KG1 (cell line): Measurements from ENCODE around the gene ATXN1L.
"Not testable (repeated sequence)": the region's sequence is repeated elsewhere in the genome, so short reads cannot be mapped to it uniquely, and the experiment has no call there.

Experiments
- DNase-seq: peaks from one replicate; lab custom pipeline; 2025; lab: John Stamatoyannopoulos, UW

Gene ATXN1L

DNA sequence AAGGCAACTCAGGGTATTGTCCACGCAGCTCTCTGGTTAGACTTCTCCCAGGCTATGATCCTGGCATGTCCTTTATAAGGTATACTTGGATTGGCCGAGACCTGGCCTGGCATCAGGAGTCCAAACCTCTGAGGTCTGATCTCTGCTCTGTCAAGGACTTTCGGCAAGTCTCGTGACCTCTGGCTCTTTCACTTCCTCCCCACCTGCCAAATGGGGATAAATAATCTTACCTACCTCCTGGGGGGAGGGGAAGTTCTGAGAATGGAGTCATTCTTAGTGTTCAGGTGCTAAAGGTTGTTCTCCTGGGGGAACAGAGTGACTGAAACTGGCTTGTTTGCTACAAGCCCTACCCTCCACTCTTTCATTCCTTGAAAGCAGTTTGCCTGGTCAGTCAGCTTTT, 7.6 kb downstream of the ATXN1L start:
- DNase-seq = no peak

DNA sequence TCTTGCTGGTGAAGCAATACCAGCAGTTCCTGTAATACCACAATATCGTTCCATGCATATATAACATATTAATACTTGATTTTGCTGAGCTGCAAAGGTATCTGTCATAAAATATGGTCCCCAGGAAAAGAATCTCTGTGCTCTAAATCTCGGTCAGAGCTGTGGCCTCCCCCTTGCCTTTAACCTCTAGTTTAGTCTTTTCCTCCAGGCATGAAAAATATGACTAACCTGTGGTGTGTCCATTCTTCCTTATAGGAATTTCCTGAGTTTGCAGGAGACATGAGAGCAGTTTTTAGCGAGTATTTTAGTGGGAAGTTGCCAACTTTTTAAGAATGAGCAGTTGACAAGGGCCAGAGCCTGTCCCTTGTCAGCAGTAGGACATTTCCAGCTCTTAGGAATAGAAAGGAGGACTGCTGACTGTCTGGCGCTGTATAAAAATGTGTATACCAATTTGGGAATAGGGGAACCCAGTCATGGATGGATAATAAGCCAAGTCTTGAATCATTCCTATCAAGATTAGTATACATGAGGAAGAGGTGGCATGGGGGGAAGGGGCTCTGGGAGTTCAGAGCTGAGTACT, 8.7 kb downstream of the ATXN1L start:
- DNase-seq = no peak

DNA sequence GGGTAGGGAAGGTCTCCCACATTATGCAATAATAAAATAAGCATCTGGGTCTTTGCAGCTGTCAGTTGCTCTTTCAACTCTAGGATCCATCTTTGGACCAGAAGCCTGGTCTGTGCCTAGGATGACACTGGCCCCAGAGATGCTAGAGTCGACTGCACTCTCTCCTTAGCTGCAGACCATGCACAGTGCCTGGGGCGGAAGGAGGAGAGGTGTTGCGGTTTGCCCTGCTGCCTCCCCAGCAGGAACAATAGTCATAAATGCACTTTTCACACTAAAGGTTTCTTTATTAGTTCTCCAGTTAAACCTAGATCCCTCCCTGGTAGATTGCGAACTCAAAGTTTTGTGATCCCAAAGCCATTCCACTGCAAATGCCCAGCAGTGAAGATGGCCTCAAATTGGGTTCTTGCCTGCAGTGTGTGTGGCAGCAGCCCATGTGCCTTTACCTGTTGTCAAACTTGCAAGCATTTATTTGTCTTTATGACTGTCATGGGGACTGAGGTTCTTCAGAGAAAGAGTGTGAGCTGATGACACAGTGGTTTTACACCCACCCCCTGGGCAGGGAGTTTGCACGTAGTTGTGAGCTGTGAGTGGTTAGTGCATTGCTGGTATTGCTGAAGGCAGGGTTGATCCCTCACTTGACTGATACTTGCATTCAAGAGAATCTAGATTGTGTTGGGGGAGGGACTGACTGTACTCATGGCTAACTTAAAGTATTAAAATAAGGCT, 10.3 kb downstream of the ATXN1L start:
- DNase-seq = no peak

DNA sequence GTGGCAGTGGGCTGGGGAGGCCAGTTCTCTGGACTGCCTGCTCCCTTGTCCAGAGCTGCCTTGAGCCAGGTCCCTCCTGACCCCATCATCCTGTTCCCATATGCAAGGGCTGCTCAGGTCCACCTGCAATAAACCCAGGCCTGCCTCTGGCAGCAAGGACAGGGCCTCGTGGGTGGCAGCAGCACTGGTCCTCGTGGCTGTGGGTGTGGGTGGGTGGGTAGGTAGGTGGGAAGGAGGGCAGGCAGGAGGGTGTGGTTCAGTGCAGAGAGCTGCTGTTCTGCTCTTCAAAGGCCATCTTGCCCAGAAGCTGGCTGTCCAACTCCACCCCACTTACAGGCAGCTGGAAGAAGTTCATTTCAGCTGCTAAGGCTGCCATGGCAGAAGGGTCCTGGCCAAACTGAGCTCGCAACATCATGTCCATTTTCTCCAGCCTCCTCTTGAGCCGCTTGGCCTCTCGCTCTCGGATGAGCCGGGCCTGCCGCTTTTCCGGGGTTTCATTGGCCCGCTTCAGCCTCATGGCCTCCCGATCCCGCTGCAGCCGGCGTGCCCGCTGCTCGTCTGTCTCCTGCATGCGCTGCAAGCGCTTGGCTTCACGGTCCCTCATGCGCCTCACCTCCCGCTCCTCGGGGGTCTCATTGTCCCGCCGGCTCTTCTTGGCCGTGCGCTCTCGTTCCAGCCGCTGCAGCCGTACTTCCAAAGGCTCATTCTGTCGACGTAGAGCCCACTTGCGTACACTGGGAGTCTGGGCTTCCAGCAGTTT, 14.2 kb downstream of the ATXN1L start:
- DNase-seq = no peak

DNA sequence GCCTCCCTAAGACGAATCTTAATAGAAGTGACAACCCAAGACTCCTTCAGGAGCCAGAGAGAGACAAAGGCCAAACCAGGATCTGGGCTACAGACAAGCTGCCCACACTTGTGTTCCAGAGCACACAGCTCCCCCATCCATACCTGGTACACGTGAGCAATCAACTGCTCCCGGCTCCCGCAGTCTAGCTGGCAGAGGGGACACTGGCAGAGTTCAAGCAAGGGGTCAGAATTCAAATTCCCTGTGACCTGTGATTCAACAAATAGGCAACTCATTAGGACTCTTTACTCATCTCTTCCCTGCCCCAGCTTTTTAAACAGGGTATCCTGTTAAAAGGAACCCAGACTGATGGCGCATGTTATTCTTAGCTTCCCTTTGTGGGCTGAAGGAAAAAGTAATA, 18.2 kb downstream of the ATXN1L start:
- DNase-seq = no peak

DNA sequence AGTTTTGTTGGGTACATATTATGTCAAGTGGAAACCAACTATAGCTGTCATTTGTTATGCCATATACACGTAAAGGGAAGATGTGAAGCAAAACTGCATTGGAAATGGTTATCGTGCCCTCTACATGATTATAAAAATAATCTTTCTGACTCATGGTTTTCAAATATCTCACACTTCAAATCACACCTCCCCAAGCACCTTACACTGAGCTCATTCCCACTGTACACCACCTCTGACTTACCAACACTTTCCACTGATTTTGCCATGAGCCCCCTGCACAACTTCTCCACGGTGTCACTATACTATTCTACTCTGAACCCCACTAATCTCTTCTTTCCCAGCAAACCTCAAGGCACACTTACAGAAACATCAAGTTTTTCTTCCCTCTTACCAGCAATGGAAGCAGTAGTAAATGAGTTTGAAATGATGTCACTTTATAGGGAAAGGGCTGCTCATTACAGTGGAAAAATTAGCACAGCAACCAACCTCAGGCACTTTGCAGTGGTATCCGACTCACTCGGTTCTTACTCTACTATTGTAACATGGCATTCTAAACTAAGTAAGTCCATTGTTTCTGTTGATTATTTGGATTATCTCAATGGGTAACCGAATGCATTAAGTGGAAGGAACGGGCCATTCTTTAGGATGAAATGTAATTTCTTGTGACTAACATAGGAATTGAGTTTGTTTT, 19.5 kb downstream of the ATXN1L start:
- DNase-seq = no peak

DNA sequence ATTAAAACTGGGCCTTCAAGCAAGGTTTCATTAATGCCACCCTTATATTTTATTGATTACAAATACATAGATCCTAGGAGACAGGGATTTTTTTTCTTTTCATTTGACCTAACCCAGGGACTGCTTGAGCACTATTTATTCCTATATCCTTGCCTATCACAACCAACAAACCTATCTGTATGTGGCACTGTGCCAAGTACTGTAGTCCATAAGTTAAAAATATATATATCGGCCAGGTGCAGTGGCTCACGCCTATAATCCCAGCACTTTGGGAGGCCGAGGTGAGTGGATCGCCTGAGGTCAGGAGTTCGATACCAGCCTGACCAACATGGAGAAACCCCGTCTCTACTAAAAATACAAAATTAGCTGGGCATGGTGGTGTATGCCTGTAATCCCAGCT, 21.4 kb downstream of the ATXN1L start:
- DNase-seq = not testable (repeated sequence)

DNA sequence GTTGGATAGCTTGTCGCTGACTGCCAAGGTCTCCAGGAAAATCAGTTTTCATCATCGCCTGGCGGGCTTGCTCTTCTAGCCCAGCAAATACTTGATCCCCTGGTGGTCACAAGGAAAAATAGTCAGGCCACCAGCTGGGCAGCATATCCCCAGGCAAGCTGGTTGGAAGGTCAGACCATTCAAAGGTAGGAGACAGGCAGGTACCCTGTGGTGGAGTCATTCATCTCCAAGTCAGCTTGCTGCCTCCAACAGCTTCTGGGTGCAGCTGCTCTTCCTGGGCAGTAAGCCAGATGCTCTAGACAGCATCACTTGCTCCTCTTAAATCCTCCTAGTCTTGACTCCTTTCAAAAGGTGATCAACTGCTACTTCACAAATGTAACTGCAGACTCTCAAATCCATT, 22.2 kb downstream of the ATXN1L start:
- no peak for DNase-seq

DNA sequence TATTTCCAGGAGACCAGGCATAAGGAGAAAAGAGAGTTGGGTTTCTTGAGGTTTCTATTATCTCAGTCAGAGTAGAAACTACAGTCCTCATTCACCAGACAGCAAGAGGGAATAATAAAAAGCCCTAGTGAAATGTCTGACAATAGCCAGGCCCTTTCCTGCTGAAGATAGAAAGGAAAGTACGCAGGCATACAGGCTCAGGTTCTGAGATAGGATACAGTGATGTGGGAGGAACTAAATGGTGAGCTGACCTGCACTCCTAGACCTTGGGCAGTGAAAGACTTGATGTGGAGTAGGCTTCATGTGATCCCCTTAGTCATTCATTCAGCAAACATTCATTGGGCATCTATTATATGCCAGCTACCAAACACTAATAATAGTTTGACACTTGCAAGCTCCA, 23.3 kb downstream of the ATXN1L start:
- no peak for DNase-seq

DNA sequence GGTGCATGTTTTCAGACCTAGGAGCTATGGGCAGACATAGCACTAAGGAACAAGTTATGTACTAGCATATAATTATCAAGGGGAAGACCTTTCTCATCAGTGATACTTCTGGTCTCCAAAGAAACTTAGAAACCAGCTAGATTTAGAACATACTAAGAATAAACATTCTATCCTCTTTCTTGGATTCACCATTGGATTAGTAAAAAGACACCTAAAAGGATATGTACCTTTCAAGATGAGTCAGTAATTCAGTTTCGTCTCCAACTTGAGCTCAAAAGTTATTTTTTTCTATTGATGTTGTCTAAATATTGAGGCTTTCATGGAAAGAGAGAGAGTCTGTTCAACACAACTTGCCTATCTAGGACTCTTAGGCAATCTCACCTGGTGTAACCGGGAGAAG, 25.0 kb downstream of the ATXN1L start:
- no peak for DNase-seq

DNA sequence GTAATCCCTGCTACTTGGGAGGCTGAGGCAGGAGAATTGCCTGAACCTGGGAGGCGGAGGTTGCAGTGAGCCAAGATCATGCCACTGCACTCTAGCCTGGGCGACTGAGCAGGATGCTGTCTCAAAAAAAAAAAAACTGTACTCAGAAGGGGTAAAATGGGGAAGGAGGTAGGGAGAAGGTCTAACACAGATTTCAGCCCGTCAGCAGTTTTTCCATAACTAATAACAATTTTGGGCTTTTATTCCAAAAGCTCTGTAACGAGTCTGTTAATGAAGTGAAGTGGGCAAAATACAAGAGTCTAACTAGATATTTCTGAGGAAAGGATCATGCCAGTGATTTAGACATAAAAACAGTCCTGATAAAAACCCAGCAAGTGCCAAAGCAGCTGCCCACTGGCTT, 27.4 kb downstream of the ATXN1L start:
- DNase-seq = no peak

DNA sequence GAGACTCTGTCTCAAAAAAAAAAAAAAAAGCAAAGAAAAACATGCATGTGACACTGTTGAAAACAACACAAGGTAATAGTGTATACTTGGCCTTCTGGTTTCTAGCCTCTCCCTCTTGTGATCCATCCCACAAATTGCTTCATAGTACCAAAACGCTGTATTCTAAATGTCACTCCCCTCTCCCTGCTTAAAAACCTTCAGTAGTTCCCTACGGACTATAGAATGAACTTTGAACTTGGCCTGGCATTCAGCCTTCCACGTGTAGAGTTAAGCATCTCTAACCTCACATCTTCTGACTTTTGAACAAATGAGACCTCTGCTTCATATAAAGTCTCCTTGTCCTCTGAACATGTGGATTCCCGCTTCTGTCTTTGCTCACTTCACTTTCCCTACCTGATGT, 33.1 kb downstream of the ATXN1L start:
- no peak for DNase-seq

DNA sequence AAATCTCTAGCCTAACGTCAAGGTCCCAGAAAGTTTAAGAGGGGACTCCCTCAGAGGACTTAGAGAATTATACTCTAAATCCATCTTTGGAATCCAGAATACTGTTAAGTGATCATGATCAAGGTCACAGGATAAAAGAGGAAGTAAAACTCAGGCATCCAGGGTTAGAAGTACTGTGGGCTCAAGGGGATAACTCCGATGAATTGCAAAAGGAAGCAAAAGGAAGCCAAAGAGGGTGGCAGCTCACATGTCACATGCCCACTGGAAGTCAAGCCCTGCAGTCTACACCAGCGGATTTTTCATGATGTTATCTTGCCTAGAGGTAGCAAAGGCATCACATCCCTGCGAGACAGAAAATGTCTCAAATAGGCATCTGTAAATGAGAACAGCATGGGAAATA, 34.4 kb downstream of the ATXN1L start:
- no peak for DNase-seq

DNA sequence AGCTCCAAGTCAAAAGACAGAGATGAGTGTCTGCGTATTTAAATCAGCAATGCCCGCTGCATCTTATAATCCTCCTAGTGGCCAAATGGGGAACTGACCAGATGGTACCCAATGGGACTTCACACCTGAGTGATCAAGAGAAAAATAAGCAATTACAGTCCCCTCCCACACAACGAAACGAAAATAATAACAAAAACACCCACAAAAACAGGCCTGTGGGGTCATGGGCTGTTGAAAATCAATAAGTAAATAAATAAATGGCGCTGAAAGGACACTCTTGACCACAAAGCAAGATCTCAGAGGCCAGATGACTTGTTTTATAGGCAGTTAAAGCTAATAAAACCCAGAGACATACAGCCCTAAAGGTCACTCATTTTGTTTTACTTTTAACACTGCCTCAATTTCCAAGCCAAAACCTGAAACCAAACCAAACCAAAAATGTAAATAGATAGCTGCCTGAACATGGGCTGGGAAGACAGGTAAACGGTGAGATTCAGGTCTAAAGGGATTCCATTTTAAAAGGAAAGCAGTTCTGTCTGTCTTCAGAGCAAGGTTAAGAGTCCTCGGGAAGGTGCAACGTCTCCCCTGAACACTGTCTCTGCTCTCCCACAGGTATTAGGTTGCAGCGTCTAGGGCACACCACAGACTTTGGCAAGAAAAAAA, 36.9 kb downstream of the ATXN1L start:
- peak; percentile 77 for DNase-seq

DNA sequence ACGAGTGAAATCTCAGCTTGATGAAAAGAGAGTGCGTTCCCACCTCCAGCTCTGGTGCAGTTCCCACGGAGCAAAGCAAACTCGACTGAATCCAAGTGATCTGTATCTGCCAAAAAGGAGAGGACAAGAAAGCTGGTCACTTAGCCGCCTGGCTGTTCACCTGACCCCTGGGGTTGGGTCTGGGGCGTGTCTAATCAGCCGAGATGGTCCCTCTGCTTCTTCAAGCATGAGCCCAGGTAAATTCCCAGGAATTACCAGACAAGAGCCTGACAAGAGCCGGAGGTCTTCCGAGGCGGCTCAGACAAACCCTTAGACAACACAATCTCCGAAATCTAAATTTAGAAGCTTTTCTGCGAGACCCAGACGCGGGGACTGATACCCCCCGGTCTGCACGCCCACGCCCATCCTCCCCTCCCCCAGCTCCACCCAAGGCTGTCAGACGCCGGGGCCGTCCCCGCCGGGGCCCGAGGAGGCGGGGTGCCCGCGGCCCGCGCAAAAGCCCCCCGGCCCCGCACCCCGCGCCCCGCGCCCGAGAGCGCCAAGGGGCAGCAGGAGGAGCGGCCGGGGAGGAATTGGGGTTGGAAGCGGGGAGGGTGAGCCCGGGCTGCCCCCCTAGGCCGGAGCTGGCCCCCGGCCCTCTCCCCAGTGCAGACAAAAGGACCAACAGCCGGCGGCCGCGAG, 37.5 kb downstream of the ATXN1L start:
- DNase-seq = no peak

DNA sequence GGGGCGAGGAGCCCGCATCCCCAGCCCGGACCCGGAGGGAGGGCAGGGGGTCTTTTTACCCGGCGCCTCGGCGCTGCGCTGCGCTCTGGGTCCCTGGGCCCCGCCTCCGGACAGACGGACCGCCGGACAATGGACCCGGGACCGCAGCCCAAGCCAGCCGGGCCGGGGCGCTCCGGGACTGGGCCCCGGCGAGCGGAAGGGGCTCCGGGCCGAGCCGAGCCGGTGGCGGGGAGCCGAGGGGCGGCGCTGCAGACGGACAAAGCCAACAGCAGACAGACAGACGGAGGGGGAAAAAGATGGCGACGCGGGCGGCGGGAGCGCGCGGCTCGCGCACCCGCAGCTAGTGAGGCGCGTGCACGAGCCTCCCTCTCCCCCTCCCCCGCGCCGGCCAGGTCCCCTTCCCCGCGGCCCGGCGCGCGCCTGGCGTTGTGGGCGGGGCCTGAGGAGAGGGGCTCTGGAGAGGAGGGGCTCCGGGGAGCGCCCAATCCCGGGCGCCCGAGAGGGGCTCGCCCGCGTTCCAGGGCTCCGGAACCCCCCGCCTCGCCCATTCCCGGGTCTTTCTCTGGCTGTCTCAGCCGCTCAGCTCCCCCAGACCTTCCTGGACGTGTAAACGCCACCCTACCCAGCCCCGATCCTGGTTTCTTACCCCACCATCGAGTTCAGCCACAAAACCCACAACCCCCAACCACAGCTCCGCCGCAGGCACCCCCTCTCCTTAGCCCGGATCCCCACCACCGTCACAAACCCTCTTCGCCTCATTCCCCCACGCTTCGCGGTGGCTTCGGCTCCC, 38.3 kb downstream of the ATXN1L start, which contains the start of gene ZNF821:
Gene ZNF821 (minus strand): TSS at position 334 of the 790 bp plus-strand sequence. CDS start 4,236 bp downstream, outside the sequence.
- peak; percentile 27 for DNase-seq

DNA sequence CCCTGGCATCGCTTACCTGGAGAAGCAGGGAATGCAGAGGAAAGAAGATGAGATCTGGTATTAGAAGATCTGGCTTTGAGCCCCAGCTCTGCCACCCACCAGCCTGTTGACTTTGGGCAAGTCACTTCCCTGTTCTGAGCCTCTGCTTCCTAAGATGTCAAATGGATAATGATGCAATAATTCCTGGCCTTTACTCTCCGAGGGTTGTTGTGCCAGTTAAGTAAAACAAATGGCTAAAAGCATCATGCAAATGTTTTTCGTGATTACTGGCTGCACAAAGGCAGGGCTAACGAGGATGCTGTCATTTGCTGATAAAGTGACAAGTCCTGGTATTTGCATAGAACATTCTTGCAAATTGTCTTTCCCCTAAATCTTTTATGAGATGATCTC, 39.5 kb downstream of the ATXN1L start:
- no peak for DNase-seq

DNA sequence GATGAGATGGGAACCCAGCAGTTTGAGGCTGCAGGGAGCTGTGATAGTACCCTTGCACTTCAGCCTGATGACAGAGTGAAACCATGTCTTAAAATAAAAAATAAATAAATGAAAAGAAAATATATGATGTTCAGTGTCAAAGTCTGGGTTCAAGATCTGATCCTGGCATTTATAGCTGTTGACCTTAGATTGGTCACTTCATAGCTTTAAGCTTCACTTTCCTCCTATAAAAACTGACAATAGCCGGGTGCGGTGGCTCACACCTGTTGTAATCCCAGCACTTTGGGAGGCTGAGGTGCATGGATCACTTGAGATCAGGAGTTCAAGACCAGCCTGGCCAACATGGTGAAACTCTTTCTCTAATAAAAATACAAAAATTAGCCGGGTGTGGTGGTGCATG, 43.4 kb downstream of the ATXN1L start:
- no peak for DNase-seq

DNA sequence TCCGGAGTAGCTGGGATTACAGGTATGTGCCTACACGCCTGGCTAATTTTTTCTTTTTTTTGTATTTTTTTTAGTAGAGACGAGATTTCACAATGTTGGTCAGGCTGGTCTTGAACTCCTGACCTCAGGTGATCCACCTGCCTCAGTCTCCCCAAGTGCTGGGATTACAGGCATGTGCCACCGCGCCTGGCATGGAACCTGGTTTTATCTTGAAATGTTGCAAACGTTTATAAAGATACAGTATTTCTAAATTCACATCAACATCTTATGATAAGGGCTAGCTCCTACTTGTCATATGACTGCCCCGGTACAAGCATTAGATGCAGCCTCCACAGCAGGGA, 48.1 kb downstream of the ATXN1L start:
- DNase-seq = no peak

DNA sequence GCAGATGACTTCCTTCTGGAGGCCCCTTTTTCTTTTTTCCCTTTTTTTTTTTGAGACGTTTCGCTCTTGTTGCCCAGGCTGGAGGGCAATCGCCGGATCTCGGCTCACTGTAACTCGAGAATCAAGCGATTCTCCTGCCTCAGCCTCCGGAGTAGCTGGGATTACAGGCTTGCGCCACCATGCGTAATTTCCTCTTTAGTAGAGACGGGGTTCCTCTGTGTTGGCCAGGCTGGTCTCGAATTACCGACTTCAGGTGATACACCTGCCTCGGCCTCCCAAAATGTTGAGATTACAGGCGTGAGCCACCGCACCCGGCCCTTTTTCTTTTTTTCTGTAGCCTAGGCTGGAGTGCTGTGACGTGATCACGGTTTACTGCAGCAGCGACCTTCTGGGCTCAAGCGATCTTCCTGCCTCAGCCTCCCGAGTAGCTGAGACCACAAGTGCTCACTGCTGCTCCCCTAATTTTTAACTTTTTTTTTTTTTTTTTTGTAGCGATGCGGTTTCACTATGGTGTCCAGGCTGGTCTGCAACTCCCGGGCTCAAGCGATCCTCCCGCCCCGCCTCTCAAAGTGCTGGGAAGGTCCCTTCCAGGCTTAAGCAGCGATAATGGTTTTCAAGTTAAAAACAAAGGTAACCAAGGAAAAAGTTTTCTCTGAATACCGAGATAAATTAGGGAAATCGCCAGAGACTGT, 48.6 kb downstream of the ATXN1L start:
- peak; percentile 19 for DNase-seq
